RWPE1 (cell line): ENCODE measurements around the gene LMO4.

Experiments
- CTCF ChIA-PET: fragments of 350-600 bp; sonication (Branson Sonifier 250); formaldehyde crosslinking; extraction: SDS; loops from one replicate; lab custom pipeline; 2021; lab: Yijun Ruan, JAX
- POLR2A ChIA-PET: fragments of 400-600 bp; formaldehyde crosslinking; extraction: SDS; loops from one replicate; lab custom pipeline; 2020; ENCODE audit warnings: antibody characterized with exemption; ENCODE audit not compliant: low non-redundant PET; lab: Yijun Ruan, JAX
- DNase-seq: peaks from one replicate; pipeline ENCODE4 v3.0.0; 2012; ENCODE audit warnings: low spot score
- H3K27ac ChIP-seq: fragments of 450-650 bp; 2 replicates; pipeline ENCODE4 v1.5.1; 2017
- CTCF ChIP-seq: fragments of 450-650 bp; conservative IDR thresholded peaks from 2 replicates; pipeline ENCODE4 v1.5.1; 2017; ENCODE audit warnings: low read depth, mild to moderate bottlenecking

Gene LMO4

GRCh38 chr1:87292684-87293493 lies 35.8 kb upstream of the LMO4 start:
- TF ChIP-seq CTCF = peak; percentile 77
- ChIA-PET POLR2A (no interaction called here), CTCF (interaction anchor here (0.5 to 1.0 kb wide), 7 partner anchors 32 to 1015 kb away, joined by 3 to 6 read pairs (median 3); no protein-coding TSS in a partner anchor)
- peak; percentile 35 for DNase-seq
- no peak overlapping the region for H3K27ac ChIP-seq

- no peak overlapping the region for H3K27ac ChIP-seq
- POLR2A ChIA-PET = no interaction called here
- CTCF ChIA-PET = no interaction called here
- DNase-seq = no peak
- no peak for TF ChIP-seq CTCF
Measured at GRCh38 chr1:87294633-87295032, 34.0 kb upstream of the LMO4 start.

GRCh38 chr1:87295445-87296110 lies 33.1 kb upstream of the LMO4 start:
- CTCF ChIA-PET = no interaction called here
- no peak for TF ChIP-seq CTCF

GRCh38 chr1:87296206-87296605 lies 32.5 kb upstream of the LMO4 start:
- no peak for TF ChIP-seq CTCF
- ChIA-PET CTCF (no interaction called here), POLR2A (no interaction called here)
- DNase-seq = no peak
- H3K27ac ChIP-seq = no peak overlapping the region

More at GRCh38 chr1:87295445-87296110, 33.1 kb upstream of the LMO4 start:
- DNase-seq = no peak
- H3K27ac ChIP-seq = no peak overlapping the region
- POLR2A ChIA-PET = no interaction called here

- TF ChIP-seq CTCF = no peak
- ChIA-PET CTCF (no interaction called here), POLR2A (no interaction called here)
- DNase-seq = no peak
- no peak overlapping the region for H3K27ac ChIP-seq
Measured at GRCh38 chr1:87299661-87300060, 29.0 kb upstream of the LMO4 start.

- CTCF ChIA-PET = no interaction called here
- POLR2A ChIA-PET = no interaction called here
- no peak overlapping the region for H3K27ac ChIP-seq
- no peak for DNase-seq
- TF ChIP-seq CTCF = no peak
Measured at GRCh38 chr1:87300628-87301027, 28.1 kb upstream of the LMO4 start.
